Peyer's patch (tissue), 4 donors: Measurements from ENCODE around the gene RAD51. TPM values are rescaled to one million over a fixed set of nuclear protein-coding genes. Genes with fewer than 3 reads are reported as not detected.
"Not testable (repeated sequence)": the region's sequence is repeated elsewhere in the genome, so short reads cannot be mapped to it uniquely, and the experiment has no call there.

Source experiments
- DNase-seq, 3 donors: peaks; one replicate each; pipeline ENCODE4 v3.0.0-alpha.2; 2017 to 2019
- H3K27ac ChIP-seq, 4 donors: fragments of 200-600 bp; sonication (generic); one replicate each; pipeline ENCODE4 v1.5.1; 2016 to 2019
- H3K27me3 ChIP-seq, 2 donors: fragments of 200-600 bp; sonication (generic); one replicate each; pipeline ENCODE4 v1.5.1; 2019
- H3K36me3 ChIP-seq, 3 donors: fragments of 200-600 bp; sonication (generic); one replicate each; pipeline ENCODE4 v1.5.1; 2016 to 2019
- H3K4me1 ChIP-seq, 4 donors: fragments of 200-600 bp; sonication (generic); one replicate each; pipeline ENCODE4 v1.5.1; 2016 to 2019
- H3K4me3 ChIP-seq, 4 donors: fragments of 200-600 bp; sonication (generic); 1 replicate in 3 of 4; 2 replicates in 1 of 4; pipeline ENCODE4 v1.5.1; 2016 to 2019; ENCODE audit warnings: mild to moderate bottlenecking in 1 of 4
- H3K9me3 ChIP-seq, 4 donors: fragments of 200-600 bp; sonication (generic); one replicate each; pipeline ENCODE4 v1.5.1; 2016 to 2019; ENCODE audit warnings: mild to moderate bottlenecking in 1 of 4
- POLR2A ChIP-seq, 2 donors: fragments of 450-650 bp; IDR thresholded peaks; one replicate each; pipeline ENCODE4 v1.5.1; 2017; ENCODE audit warnings: antibody characterized with exemption in 2 of 2, mild to moderate bottlenecking in 2 of 2, moderate library complexity in 2 of 2
- total RNA-seq, 4 donors: library from RNA; depleted of rRNA; stranded (reverse); fragments of >200 nt; gene quantifications; one replicate each; pipeline ENCODE4 v1.1.0, GENCODE V29; 2016
- TF ChIP-seq, protein P1 (sequence below), 6 experiments: fragments of 450-650 bp in 4 of 6; fragments of 200-600 bp in 2 of 6; sonication (generic) in 1 of 6; IDR thresholded peaks; one replicate each; pipeline ENCODE4 v1.5.1; 2017 to 2019; ENCODE audit warnings: antibody characterized with exemption in 6 of 6, mild to moderate bottlenecking in 3 of 6, moderate library complexity in 1 of 6

The RAD51 gene
- 1 to 10 TPM in 3 of 4 donors, not detected in 1; 1.1 to 7.4 (median 1.2) TPM for total RNA-seq

DNA sequence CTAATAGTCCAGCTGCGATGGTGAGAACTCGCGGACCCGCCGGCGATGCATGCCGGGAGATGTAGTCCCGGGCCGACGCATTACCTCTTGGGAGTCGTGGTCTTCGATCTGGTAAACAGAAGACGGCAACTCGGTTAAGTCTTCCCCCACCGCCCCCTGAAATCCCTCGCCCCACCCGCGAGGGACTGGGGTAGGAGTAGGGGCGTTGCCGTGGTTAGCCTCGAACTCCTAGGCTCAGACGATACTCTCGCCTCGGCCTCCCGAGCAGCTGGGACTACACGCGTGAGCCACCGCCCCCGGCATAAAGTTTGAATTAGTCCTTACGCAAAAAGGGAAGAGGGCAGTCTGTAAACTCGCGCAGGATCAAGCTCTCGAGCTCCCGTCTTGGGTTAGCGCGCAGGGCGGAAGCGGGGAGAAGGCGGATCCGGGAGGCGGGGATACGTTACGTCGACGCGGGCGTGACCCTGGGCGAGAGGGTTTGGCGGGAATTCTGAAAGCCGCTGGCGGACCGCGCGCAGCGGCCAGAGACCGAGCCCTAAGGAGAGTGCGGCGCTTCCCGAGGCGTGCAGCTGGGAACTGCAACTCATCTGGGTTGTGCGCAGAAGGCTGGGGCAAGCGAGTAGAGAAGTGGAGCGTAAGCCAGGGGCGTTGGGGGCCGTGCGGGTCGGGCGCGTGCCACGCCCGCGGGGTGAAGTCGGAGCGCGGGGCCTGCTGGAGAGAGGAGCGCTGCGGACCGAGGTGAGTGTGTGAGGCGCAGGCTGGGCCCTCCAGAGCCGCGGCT is at the start of gene RAD51:
TSS of gene RAD51 (plus strand) at position 487 of the 781 bp plus-strand sequence. CDS start 3,585 bp downstream, outside the sequence.
- H3K9me3 ChIP-seq = no peaks in the 10 kb centered on the region
- DNase-seq = peak; percentile 90 to 97 (median 96)
- H3K4me3 ChIP-seq = peak within 1 kb of the TSS; percentile 74 to 94 (median 86)
- peaks cover 0 to 16% (median 6%) of the 10 kb centered on the region in 4 donors for H3K4me1 ChIP-seq
- no peaks in the 10 kb centered on the region for H3K27me3 ChIP-seq
- H3K27ac ChIP-seq = peak within 1 kb of the TSS; percentile 96 to 98 (median 98)
- no peaks in the 10 kb centered on the region for H3K36me3 ChIP-seq
- peak; percentile 72 to 84 for TF ChIP-seq POLR2A (IDR thresholded peaks at IDR 0.05)
- TF ChIP-seq, protein P1, sequence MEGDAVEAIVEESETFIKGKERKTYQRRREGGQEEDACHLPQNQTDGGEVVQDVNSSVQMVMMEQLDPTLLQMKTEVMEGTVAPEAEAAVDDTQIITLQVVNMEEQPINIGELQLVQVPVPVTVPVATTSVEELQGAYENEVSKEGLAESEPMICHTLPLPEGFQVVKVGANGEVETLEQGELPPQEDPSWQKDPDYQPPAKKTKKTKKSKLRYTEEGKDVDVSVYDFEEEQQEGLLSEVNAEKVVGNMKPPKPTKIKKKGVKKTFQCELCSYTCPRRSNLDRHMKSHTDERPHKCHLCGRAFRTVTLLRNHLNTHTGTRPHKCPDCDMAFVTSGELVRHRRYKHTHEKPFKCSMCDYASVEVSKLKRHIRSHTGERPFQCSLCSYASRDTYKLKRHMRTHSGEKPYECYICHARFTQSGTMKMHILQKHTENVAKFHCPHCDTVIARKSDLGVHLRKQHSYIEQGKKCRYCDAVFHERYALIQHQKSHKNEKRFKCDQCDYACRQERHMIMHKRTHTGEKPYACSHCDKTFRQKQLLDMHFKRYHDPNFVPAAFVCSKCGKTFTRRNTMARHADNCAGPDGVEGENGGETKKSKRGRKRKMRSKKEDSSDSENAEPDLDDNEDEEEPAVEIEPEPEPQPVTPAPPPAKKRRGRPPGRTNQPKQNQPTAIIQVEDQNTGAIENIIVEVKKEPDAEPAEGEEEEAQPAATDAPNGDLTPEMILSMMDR (IDR thresholded peaks at IDR 0.05) = no peak

DNA sequence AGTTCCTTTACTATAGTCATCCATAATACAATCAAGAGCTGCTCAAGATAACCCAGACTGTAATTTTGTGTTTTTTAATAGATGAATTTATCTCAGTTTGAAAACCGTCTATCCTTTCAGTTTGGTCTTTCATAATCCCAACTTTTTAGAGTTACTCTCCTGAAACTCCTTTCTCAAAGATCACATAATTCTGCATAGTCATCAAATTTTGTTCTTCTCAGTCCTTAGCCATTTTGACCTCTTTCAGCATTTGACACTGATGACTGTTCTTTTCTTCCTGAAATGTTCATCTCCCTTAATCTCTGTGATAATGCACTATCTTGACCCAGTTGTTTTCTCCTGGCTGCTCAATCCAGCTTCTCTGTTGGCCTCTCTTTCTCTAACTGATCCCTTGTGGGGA is 47.5 kb upstream of the RAD51 start:
- no peak overlapping the region for H3K27ac ChIP-seq
- no peak overlapping the region for H3K4me3 ChIP-seq
- H3K27me3 ChIP-seq = no peaks in the 10 kb centered on the region
- H3K9me3 ChIP-seq = no peaks in the 10 kb centered on the region
- H3K4me1 ChIP-seq = no peaks in the 10 kb centered on the region
- no peak for DNase-seq
- no peaks in the 10 kb centered on the region for H3K36me3 ChIP-seq
- TF ChIP-seq POLR2A (IDR thresholded peaks at IDR 0.05) = no peak
- TF ChIP-seq, protein P1 (IDR thresholded peaks at IDR 0.05) = no peak

GRCh38 chr15:40650479-40650878 is 44.5 kb upstream of the RAD51 start:
- H3K4me1 ChIP-seq = no peaks in the 10 kb centered on the region
- peak overlapping the region in 1 of 4 donors; percentile 17 for H3K4me3 ChIP-seq
- no peaks in the 10 kb centered on the region for H3K36me3 ChIP-seq
- H3K27me3 ChIP-seq = no peaks in the 10 kb centered on the region
- peak overlapping the region in 1 of 4 donors; percentile 6 for H3K27ac ChIP-seq
- no peak for DNase-seq
- TF ChIP-seq, protein P1 (IDR thresholded peaks at IDR 0.05) = no peak
- TF ChIP-seq POLR2A (IDR thresholded peaks at IDR 0.05) = no peak
- no peaks in the 10 kb centered on the region for H3K9me3 ChIP-seq

DNA sequence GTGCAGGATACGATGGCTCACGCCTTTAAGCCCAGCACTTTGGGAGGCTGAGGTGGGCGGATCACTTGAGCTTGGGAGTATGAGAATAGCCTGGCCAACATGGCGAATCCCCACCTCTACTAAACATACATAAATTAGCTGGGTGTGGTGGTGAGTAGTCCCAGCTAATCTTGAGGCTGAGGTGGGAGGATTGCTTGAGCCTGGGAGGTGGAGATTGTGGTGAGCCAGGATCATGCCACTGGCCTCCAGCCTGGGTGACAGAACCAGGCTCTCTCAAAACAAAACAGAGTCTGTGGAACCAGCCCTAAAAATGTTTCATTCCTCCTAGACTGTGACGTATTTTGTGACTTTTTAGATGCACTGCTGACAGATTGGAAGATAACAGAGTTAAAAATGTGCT is 34.3 kb upstream of the RAD51 start:
- Histone ChIP-seq H3K27me3 (no peaks in the 10 kb centered on the region), H3K4me3 (no peak overlapping the region), H3K36me3 (no peaks in the 10 kb centered on the region), H3K4me1 (no peaks in the 10 kb centered on the region), H3K9me3 (no peaks in the 10 kb centered on the region), H3K27ac (no peak overlapping the region)
- TF ChIP-seq POLR2A (IDR thresholded peaks at IDR 0.05) = no peak
- TF ChIP-seq, protein P1 (IDR thresholded peaks at IDR 0.05) = no peak
- no peak for DNase-seq

GRCh38 chr15:40664909-40665308 is 30.1 kb upstream of the RAD51 start:
- H3K9me3 ChIP-seq = no peaks in the 10 kb centered on the region
- DNase-seq = no peak
- H3K4me3 ChIP-seq = no peak overlapping the region
- TF ChIP-seq, protein P1 (IDR thresholded peaks at IDR 0.05) = no peak
- TF ChIP-seq POLR2A (IDR thresholded peaks at IDR 0.05) = no peak
- no peak overlapping the region for H3K27ac ChIP-seq
- H3K36me3 ChIP-seq = no peaks in the 10 kb centered on the region
- H3K4me1 ChIP-seq = no peaks in the 10 kb centered on the region
- no peaks in the 10 kb centered on the region for H3K27me3 ChIP-seq

GRCh38 chr15:40676290-40676689 is 18.7 kb upstream of the RAD51 start:
- not testable (repeated sequence) for H3K4me1 ChIP-seq, H3K9me3 ChIP-seq, H3K27me3 ChIP-seq, H3K36me3 ChIP-seq, H3K4me3 ChIP-seq, H3K27ac ChIP-seq, DNase-seq

GRCh38 chr15:40676906-40677305 is 18.1 kb upstream of the RAD51 start:
- not testable (repeated sequence) for H3K27ac ChIP-seq, H3K9me3 ChIP-seq, H3K4me1 ChIP-seq, H3K27me3 ChIP-seq, H3K4me3 ChIP-seq, DNase-seq, H3K36me3 ChIP-seq
